ENCODE results near the gene SRXN1.

SRXN1 gene

DNA sequence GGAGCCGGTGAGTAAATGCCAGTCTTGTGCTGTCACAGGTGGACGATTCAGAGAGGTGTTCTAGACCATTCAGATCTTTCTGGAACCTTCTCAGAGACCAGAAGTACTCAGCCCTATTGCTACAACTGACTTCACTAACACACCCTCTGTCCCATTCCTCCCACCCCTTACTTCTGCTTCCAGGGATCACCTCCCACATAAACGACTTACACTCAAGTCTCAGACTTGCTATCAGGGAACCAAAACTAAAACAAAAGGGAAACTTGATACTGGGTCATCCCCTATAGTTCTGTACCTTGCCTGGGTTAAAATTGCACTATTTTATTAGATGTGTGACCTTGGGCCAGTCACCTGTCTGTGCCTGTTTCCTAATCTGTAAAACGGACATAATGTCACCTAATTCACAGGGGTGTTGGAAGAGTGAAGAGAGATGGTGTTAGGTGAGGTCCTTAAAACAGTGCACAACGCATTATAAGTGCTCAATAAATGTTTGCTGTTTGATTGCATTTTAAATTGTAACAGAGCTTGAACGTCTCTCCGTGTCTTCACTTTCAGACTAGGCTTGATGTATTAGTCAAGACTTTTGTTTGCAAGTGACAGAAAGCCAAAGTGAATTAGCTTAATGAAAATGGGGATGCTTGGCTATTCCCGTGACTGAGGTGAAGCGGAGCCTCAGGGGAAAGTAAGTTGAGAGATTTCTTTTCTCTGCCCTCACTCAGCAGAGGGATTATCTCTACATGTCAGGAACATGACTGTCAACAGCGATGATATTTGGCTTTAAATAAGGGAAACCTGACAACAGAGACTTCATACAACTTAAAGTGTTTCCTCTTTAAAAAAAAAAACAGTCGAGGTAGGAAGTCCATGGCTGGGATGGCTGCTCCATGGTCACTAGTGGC, 3.0 kb upstream of the SRXN1 start:
- no peak for DNase-seq

- DNase-seq = no peak
Measured at GRCh38 chr20:654417-654750, 1.4 kb upstream of the SRXN1 start.

DNA sequence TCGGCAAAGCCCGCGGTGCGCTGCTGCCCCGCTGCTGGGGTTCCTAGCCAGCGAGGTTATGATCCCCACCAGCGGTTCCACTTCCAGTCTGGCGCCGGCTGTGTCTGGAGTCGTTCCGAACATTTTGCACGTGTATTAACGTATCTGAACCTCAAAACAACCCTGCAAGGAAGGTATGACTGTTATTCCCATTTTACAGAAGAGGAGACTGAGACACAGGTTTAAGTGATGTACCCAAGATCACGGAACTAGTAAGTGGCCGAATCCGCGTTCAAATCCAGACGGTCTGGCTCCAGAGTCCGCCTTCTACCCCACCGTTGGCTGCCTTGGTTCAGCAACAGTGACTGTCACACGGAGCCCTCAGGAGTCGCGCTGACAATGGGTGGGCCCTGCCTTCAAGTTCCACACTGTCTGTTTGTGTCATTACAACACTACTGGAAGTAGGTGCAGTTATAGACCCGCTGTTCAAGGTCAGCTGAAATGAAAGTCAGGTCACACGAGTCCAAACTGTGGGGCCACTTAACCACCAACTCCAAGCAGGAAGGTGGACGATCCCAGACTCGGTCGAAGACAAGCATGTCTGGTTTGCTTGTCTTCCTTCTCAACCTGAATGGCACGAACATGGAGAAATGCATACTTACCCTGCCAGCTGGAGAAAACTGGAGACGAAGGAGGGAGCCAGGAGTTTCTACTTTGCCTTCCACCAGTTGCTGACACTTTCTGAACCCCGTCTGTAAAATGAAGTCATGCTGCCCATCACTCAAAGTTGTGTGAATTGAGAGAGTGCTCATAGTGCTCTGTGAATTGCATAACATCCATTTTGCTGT, 803 bp upstream of the SRXN1 start:
- no peak for DNase-seq

- DNase-seq = peak in 10 of 56 donors; percentile 14 to 55 (median 40)
Measured at GRCh38 chr20:652615-653109, 338 bp downstream of the SRXN1 start.

DNA sequence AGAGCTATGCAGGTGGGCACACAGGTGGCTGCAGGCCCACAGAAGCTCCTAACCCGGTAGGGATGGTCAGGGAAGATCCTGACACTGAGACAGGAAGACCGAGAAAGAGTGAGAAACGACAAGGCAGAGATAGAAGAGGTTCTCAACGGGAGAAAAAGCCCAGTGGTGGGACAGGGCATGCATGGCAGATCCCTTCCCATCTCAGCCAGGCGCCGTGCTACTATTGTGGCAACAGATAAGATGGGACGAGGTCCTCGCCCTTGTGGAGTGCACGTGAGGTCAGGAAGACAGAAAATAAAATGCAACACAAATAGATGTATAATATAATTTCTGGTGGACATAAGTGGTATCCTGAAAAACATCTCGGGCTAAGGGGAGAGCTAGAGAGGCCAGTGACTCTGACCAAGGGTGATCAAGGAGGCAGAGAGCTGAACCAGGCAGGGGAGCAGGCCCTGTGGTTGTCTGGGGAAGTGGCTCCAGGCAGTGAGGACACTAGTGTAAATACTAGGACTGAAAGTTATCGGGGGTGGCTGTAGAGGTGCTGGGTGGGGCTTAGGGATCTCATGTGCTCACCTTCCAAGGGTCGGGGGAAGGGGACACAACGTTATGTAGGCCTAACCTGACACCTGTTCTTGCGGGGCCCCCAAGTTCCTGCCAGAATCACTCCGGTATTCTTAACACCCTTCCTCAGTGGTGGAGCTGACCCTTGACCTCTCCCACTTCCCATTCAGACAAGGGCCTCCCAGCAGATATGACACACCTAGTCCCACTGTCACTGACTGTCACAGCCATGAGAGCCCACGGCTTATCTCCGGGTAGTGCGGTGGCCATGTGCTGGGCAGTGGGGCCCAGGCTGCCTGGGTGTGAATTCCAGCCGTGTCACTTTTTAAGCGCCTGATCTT, 1.0 kb downstream of the SRXN1 start:
- no peak for DNase-seq

- DNase-seq = no peak
Measured at GRCh38 chr20:650954-651353, 2.0 kb downstream of the SRXN1 start.

DNA sequence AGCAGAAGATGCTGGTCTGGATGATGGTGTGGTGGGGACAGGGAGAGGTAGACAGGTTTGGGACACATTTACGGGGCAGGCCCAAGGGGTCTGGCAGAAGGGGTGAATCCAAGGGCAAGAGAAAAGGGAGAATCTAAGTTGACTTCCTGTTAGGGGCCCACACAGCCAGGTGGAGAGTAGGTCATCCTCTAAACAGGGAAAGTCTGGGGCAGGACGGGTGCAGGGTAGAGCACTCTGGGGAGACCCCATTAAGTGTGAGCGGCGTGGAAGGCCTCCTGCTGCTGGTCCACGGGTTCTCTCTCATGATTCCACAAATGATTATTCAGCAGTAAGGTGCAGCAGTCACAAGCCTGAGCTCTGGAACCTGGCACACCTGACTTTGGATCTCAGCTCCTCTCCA, 2.7 kb downstream of the SRXN1 start:
- no peak for DNase-seq

DNA sequence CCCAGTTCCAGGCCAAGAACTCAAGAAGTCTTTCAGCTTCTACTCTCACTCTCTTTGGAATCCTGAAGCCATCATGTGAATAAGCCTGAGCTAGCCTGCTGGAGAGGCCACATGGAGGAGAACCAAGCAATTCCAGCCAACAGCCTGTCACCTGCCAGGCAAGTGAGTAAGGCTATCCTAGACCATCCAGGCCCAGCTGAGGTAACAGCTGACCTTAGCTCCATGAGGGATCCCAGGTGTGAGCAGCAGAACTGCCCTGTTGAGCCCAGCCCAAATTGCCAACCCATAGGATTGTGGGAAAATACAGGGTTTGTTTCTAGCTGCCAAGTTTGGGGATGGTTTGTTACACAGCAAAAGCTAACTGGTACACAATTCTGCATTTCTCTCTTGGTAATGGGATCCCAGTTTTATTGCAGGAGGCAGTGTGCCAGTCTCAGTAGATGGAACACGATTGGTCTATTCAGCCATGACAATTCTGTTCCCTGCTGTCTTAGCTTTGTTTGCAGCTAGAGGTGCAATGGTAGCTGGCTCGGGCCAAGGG, 5.5 kb downstream of the SRXN1 start:
- DNase-seq = no peak

- no peak for DNase-seq
Measured at GRCh38 chr20:646868-647233, 6.1 kb downstream of the SRXN1 start.

GRCh38 chr20:646107-646867, 6.7 kb downstream of the SRXN1 start:
- no peak for DNase-seq

GRCh38 chr20:645318-646106, 7.5 kb downstream of the SRXN1 start:
- DNase-seq = peak in 49 of 56 donors; percentile 4 to 71 (median 34)

DNA sequence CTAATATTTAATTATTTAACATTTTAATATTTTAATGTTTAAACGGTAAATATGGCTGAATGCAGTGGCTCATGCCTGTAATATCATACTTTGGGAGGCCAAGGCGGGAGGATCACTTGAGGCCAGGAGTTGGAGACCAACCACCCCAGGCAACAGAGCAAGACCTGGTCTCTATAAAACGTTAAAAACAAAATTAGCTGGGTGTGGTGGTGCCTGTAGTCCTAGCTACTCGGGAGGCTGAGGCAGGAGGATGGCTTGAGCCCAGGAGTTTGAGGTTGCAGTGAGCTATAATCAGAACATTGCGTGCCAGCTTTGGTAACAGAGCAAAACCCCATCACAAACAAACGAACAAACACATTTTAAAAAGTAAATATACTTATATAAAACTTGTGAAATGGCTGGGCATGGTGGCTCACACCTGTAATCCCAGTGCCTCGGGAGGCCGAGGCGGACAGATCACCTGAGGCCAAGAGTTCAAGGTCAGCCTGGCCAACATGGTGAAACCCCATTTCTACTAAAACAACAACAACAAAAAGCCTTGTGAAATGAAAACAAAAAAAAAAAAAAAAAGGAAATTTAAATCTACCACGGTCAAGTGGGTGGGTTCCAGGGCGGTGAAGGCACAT, 8.2 kb downstream of the SRXN1 start:
- no peak for DNase-seq

GRCh38 chr20:642398-643174, 10.4 kb downstream of the SRXN1 start:
- DNase-seq = peak in 38 of 56 donors; percentile 6 to 74 (median 27)

GRCh38 chr20:642013-642397, 11.0 kb downstream of the SRXN1 start:
- peak in 1 of 56 donors; percentile 34 for DNase-seq

DNA sequence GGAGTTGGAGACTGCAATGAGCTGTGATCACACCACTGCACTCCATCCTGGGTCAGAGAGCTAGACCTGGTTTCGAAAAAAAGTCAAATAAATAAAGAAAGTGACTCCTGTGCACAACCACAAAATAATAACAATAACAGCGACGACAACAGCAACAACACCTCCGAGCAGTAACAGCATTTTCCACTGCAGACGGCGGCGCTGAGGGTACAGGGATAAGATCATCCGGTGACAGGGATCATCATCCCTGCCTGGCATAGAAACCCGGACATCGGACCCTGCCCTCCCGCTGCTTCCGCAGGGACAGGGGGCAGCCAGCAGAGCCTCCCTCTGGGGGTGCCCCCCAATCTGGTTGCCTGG, 11.5 kb downstream of the SRXN1 start:
- peak in 1 of 56 donors; percentile 20 for DNase-seq

- DNase-seq = no peak
Measured at GRCh38 chr20:640674-641515, 12.1 kb downstream of the SRXN1 start.

DNA sequence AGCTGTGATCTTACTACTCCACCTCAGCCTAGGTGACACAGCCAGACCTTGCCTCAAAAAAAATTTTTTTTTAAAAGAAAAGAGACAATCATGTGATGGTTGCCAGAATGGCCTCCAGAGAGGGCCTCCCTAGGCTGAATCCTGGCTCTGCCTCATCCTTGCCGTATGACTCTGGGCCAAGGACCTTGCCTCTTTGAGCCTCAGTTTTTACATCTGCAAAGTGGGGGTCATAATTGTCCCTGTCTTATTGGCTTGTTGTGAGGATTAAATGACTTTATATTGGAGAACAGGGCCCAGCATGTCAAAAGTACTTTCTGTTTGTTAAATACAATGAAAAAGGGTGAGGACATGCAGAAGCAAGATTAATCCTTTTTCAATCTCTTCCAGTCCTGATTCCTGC, 14.4 kb downstream of the SRXN1 start:
- no peak for DNase-seq

Measured in nucleus accumbens (tissue), 56 donors.